GM23248 (cell line): Measurements from ENCODE around the gene BATF.

ENCODE experiments used
- EZH2 ChIP-seq: fragments of 200-600 bp; sonication (generic); IDR thresholded peaks from 2 replicates; pipeline ENCODE4 v1.6.1; 2018; ENCODE audit warnings: antibody characterized with exemption, mild to moderate bottlenecking; ENCODE audit not compliant: insufficient read depth, poor library complexity, severe bottlenecking
- EZH2phosphoT487 ChIP-seq: fragments of 200-600 bp; sonication (generic); IDR thresholded peaks from 2 replicates; pipeline ENCODE4 v1.6.1; 2018; ENCODE audit warnings: antibody characterized with exemption, moderate library complexity, mild to moderate bottlenecking, low read depth; ENCODE audit not compliant: insufficient read depth

DNA sequence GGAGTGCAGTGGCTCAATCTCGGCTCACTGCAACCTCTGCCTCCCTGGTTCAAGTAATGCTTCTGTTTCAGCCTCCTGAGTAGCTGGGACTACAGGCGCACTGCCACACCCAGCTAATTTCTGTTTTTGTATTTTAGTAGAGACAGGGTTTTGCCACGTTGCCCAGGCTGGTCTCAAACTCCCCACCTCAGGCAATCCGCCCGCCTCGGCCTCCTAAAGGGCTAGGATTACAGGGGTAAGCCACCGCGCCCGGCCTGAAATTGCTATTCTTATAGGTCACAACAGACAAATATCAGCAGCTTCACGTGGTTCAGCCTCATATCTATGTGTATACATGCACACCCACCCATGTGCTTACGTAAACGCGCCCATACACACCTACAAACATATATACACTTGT lies 23.6 kb downstream of the BATF start:
- TF ChIP-seq EZH2phosphoT487 = no peak
- TF ChIP-seq EZH2 = no peak
